ENCODE measurements around the gene TMEM255B.

DNA sequence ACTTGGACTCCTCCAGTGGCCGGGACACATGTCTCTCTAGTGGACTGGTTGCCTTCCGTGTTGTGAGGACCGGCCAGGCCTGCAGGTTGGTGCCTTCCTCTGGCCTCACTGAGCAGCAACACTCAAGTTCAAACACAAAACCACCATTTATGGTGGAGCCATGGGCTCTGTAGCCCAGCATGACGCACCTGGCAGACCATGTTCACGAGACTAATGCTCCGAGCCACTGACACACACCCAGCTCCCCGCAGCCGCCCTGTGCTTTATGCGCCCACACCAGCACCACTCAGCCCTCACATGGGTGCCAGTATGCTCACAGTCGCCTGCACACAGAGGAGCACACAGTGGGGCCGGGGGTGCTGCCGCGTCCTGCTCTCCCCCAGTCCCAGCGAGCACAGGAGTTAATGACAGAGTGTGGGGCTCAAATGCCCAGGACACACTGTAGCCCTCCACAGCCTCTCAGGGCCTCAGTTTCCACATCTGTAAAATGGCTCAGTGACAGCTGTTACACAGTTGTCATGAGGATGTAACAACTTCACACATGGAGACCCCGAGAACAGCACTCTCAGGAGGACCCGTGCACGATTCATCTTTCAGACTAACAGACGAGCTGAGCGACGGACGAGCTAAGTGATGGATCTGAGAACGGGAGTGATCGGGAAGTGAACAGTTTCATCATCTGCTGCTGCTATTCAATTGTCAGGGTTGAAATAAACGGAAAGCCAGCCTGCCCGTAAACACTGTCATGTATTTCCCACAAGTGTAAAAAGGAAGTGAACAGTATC, 97.1 kb downstream of the TMEM255B start:
- TF ChIP-seq, protein P1, sequence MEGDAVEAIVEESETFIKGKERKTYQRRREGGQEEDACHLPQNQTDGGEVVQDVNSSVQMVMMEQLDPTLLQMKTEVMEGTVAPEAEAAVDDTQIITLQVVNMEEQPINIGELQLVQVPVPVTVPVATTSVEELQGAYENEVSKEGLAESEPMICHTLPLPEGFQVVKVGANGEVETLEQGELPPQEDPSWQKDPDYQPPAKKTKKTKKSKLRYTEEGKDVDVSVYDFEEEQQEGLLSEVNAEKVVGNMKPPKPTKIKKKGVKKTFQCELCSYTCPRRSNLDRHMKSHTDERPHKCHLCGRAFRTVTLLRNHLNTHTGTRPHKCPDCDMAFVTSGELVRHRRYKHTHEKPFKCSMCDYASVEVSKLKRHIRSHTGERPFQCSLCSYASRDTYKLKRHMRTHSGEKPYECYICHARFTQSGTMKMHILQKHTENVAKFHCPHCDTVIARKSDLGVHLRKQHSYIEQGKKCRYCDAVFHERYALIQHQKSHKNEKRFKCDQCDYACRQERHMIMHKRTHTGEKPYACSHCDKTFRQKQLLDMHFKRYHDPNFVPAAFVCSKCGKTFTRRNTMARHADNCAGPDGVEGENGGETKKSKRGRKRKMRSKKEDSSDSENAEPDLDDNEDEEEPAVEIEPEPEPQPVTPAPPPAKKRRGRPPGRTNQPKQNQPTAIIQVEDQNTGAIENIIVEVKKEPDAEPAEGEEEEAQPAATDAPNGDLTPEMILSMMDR (IDR thresholded peaks at IDR 0.05; ENCODE audit: insufficient read depth, low read length, poor library complexity, severe bottlenecking), result no peak
- no peak for TF ChIP-seq EZH2phosphoT487 (conservative IDR thresholded peaks at IDR 0.05; ENCODE audit: low read length)

All from SU-DHL-6 (cell line).